DMS114 treated with DMSO at 0.1 percent for 48 hours (cell line): ENCODE results near the gene CREB3L2.
"Not testable (repeated sequence)": the region's sequence is repeated elsewhere in the genome, so short reads cannot be mapped to it uniquely, and the experiment has no call there.

ENCODE experiments used
- DNase-seq: peaks from one replicate; lab custom pipeline; 2025; ENCODE audit not compliant: unreplicated experiment; lab: John Stamatoyannopoulos, UW

CREB3L2 gene

GRCh38 chr7:137935884-137936508 is 65.9 kb downstream of the CREB3L2 start:
- no peak for DNase-seq

DNA sequence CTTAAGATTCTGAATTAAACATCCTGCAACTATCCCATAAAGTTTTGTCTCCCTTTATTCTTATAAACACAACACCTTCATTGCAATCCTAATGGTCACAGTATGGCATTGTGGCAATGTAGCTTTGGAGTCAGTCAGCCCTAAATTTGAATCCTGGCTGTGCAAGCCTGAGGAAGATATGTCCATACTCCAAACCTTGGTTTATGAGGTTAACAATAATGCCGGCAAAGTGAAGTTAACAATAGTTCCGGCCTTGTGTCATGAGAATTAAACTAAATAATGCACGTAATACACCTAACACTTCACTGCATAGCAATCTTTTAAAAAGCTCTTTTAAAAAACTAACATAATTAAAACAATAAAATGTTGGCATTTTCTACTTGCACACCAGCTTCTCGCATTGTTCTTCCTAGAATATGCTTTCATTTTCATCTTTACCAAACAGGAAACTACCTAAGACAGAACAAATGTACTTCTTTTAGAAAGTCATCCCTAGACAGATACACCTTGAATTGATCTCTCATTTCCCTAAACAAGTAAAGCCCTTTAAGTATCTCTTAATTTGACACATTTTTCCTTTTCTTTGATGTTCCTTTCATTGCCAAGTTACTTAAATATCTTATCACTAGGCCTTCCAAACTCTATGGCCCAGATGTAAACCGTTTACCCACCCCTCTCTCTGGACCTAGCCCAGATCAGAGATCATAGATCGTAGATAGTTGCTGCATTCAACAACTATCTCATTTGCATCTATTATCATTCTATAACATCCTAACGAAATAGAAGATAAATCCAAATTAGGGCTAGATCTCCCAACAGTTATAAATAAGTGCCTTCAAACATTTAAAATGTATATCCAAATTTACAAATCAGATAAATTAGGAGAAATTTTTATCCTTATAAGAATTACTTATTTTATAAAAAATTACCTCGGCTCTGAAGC is 66.7 kb downstream of the CREB3L2 start:
- DNase-seq: no peak

- no peak for DNase-seq
Observed at GRCh38 chr7:137934176-137934826, 67.6 kb downstream of the CREB3L2 start.

DNA sequence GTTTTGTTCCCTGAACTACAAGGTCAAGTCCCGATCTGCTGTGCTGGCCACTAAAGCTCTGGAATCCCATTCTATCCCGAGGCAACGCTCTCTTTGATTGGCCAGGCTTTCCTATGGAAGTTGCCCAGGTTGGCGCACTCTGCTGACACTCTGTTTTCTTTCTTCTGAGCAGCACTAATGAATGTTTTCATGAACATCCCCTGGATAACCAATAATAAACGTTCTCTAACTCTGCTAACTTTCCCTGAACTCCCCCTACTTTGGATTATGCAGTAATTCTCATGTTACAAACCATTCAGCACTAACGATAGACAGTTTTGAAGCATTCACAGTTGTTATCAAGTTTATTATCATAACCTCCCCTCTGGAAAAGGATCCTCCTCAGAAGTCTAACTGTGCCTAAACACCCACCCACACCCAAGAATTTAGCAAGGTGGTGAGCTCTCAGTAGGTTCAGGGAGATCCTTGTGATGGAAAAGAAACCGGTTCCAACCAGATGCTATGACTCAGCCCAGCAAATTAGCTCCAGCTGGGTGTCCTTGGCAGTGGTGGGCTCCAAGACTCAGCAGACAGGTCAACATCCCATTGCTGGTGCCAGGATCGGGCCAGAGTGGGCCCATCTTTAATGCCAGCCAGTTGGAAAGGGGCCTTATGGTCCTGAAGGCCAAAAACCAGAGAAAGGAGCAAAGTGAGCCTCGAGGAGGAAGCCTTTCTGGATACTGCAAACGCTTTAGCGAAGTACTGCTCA is 68.4 kb downstream of the CREB3L2 start:
- no peak for DNase-seq

GRCh38 chr7:137932881-137933269 is 69.0 kb downstream of the CREB3L2 start:
- DNase-seq: no peak

DNA sequence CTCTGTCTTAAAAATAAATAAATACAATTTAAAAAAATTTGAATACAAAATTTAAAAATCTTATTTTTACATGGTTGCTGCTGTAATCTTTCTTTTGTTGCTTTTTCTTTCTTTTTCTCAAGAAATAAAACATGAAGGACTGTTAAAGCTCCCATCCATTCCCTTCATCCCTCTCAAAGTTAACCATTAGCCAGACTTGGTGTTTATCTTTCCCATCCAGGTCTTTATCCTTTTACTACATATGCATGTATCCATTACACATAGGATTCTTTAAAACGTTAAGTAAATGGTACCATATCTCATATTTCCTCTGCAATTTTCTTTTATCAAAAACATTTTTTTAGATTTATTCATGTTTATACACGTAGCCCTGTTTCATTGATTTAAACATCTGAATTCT is 70.1 kb downstream of the CREB3L2 start:
- no peak for DNase-seq

GRCh38 chr7:137930581-137930980 is 71.3 kb downstream of the CREB3L2 start:
- DNase-seq: no peak

DNA sequence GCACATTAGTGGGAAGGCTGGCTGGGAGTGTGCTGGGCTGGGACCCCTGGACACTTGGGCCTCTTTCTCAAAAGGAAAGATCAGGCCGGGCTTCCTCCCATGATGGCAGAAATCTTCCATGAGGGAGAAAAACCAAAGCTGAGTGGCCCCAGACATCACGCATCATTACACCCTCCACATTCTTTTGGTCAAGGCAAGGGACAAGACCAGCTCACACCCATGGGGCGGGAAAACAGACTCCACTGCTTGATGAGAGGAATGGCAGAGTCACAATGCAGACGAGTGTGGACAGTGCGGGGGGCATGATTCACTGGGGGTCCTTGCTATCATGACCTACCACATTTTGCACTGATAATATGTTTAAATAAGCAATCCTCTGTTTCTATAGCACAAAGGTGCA is 73.3 kb downstream of the CREB3L2 start:
- no peak for DNase-seq

DNA sequence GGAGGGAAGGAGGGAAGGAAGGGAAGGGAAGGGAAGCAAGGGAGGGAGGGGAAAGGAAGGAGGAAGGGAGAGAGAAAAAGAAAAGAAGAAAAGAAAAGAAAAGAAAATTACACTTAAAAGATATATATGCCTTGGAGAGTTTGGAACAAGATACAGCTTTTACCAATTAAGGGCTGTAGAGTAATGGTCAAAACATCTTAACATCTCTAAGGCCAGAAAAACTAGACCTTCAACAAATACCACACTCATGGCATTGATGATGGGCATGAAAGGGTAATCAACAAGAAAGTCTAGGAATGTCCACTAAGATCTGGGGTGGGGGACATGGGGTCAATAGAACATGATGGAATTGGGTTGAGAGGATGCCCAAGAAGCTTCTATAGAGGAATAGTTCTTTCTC is 74.5 kb downstream of the CREB3L2 start:
- DNase-seq: no peak

DNA sequence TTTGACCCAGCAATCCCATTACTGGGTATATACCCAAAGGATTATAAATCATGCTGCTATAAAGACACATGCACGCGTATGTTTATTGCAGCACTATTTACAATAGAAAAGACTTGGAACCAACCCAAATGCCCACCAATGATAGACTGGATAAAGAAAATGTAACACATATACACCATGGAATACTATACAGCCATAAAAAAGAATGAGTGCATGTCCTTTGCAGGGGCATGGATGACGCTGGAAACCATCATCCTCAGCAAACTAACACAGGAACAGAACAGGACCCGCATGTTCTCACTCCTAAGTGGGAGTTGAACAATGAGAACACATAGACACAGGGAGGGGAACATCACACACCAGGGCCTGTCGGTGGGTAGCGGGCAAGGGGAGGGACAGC is 75.7 kb downstream of the CREB3L2 start:
- not testable (repeated sequence) for DNase-seq

- no peak for DNase-seq
Observed at GRCh38 chr7:137925754-137926153, 76.1 kb downstream of the CREB3L2 start.

DNA sequence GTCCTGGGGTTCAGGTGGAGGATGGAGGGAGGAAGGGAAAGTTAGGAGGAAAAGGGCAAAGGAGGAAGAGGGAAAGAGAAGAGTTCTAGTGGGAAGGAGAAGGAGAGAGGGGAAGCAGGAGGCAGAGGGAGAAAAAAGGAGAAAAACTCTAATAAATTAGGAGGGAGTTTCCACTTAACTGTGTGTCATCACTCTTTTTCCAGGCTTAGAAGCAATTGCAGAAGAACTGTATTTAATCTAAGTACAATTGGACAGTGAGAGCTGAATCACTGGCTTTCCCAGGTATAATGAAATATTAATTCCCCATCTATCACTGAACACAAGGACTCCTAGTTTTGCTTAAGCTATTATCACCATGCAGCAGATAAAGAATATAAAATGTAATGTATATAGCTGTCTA is 76.8 kb downstream of the CREB3L2 start:
- no peak for DNase-seq

GRCh38 chr7:137923380-137923779 is 78.5 kb downstream of the CREB3L2 start:
- no peak for DNase-seq

- DNase-seq: no peak
Observed at GRCh38 chr7:137920637-137921399, 81.1 kb downstream of the CREB3L2 start.

DNA sequence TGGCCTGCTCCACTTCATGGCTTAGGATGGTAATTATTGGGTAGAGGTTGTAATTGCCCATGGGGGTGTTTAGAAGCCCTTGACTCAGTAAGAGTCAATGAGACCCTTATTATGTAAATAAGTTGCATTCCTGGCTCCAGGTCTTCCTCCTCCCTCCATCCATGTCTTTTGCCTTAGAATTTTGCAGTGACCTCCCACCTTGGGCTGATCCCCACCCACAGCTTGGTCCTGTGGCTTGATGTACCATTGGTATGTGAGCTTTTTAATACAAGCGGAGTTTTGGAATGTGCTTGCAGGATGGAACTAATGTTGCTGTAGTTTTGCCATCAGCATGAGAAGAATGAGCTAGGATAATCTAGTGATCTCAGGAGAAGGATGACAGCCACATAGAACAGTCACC is 81.9 kb downstream of the CREB3L2 start:
- DNase-seq: no peak

DNA sequence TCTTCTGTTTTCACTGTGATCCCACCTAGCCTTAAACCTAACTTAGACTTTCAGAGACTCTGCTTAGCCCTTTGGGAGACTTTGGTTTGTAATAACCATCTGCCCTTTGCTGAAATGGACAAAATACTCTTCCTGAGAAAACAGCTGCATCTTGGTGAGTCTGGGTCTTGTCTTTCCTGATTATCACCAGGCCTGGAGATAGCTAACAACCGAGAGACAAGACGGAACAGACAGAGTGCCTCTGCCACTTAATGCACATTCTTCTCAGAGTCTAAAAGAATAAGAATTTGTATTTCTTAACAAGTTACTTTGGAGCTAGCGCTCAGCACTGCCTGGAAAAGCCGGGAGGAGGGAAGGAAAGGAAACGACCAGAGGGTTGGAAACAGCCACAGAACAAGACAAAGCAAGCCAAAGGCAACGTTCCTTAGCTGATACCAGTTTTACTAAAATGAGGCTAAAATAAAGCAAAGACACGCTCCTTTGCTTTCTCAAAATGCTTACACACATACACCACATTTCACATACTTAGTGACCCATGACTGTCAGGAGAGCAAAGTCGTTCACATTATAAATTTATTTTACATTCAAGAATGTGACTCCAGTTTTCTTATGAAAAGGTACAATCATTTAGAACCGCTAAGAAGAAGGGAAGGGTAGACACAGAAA is 84.8 kb downstream of the CREB3L2 start:
- DNase-seq: no peak

DNA sequence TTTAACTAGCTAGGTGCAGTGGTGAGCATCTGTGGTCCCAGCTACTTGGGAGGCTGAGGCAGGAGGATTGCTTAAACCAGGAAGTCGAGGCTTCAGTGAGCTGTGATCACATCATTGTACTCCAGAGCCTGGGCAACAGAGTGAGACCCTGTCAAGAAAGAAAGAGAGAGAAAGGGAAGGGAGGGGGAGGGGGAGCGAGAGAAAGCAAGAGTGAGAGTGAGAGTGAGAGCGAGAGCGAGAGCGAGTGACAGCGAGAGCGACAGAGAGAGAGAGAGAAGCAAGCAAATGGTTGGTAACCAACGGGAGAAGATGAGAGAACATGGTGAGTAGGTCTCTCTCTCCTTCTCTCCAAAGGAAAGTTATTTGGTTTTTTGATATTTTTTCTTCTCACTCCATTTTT is 85.3 kb downstream of the CREB3L2 start:
- DNase-seq: no peak

DNA sequence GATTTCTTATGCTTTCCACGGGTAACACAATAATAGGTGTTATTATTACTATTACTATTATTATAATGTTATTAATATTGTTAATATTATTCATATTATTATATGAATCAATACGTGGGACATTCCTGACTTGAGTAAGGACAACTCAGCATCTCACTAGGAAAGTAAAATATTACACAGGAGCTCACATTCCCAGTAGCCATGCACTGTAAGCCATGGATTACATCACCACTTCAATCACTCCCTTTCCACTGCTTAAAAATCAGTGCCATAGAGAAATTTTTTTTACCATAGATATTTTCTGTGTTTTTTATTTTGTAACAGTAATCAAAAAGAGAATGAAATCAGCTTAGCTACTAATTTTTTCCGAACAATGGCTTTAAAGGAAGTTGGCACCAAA is 86.6 kb downstream of the CREB3L2 start:
- no peak for DNase-seq

GRCh38 chr7:137913985-137914384 is 87.9 kb downstream of the CREB3L2 start:
- DNase-seq: no peak

DNA sequence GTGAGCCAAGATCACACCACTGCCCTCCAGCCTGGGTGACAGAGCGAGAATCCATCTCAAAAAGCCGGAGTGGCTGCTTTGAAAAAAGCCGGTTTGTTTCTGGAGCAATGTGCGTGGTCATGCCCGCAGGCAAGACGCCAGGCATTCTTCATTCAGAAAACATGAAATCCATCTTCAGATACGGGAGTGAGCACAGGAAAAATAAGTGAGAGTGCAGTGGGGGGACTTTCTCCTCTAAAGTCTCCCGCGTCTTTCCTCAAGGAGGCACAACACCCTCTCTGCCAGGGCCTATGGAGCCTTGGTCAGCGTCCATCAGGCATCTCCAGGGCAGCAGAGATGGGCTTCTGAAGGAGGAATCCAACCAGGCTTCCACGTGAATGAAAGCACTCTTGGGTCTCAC is 92.8 kb downstream of the CREB3L2 start:
- DNase-seq: no peak
